Activated CD4-positive, alpha-beta T cell treated with anti-CD3 and anti-CD28 coated beads for 1 hour (primary cell): ENCODE results near the gene LCORL.
"Not testable (repeated sequence)": the region's sequence is repeated elsewhere in the genome, so short reads cannot be mapped to it uniquely, and the experiment has no call there.

ENCODE experiments used
- DNase-seq: peaks from one replicate; pipeline ENCODE4 v3.0.0-alpha.2; 2020

LCORL gene

GRCh38 chr4:18021720-18022571 is at the start of gene LCORL:
TSS of gene LCORL (minus strand) at chr4:18021755. CDS start at chr4:18021751, 4 bp downstream.
- peak; percentile 73 for DNase-seq

GRCh38 chr4:18069810-18070209 is 48.3 kb upstream of the LCORL start:
- no peak for DNase-seq

DNA sequence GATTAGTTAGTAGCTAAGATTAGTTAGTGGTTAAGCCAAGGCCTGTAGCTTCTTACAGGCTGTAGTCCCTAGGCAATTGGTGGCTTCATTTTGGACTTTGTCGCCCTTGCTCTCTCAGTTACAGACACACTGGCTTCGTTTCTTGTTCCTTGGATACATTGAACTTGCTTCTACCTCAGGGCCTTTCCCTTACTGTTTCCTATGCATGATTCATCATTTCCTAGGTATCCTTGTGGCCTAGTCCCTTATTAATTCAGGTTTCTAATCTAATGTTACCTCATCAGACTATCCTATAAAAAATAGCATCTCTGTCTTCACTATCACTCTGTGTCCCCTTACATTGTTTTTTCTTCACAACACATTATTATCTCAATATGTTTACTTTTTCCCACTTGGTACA is 45.5 kb upstream of the LCORL start:
- no peak for DNase-seq

DNA sequence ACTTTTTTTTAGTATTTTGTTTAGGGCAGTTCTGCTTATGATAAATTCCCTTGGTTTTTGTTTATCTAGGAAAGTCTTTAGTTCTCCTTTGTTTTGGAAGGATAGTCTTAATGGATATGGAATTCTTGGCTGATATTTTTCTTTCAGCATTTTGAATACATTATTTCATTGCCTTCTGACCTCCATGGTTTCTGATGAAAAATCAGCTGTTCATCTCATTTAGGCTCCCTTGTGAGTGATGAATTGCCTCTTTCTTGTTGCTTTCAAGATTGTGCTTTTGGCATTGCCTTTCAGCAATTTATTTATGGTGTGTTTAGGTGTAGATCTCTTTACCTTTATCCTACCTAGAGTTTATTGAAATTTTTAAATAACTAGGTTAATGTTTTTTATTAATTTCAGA is 41.5 kb upstream of the LCORL start:
- DNase-seq, result no peak

DNA sequence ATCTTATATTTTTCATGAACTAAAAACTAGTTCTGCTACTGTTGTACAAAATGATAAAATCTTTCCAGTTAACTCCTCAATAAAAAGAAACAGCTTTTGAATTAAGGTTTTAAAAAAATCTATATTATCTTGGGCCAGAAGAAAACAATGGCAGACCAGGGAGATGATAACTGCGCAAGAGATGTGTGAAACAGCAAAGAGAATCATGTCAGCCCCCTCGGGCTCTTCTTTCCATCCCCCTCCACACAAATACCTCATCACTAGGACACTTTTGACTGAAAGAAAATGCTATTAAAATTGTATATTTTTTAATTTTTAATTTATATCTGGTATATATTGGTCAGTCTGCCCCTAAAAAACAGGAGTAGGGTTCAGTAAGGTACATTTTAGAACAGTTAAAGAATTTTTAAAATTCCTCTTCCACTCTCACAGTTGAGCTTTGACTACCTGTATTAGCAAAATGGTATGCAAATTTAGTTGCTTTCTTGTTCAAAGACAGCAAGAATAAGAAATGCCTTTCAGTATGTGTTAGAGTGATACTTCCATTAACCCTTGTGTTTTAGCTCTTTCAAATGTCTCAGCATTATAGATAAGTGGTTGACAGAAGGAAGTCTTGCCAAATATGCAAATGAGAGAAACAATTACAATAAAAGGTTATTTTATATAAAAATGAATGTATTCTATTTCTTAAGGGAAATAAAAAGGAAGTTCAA is 36.4 kb upstream of the LCORL start:
- no peak for DNase-seq

GRCh38 chr4:18056030-18056429 is 34.5 kb upstream of the LCORL start:
- DNase-seq, result no peak

- no peak for DNase-seq
These were observed 30.6 kb upstream of the LCORL start for GRCh38 chr4:18052158-18052557.

GRCh38 chr4:18051281-18051680 is 29.7 kb upstream of the LCORL start:
- DNase-seq, result no peak

- no peak for DNase-seq
These were observed 28.9 kb upstream of the LCORL start for GRCh38 chr4:18050448-18050847.

DNA sequence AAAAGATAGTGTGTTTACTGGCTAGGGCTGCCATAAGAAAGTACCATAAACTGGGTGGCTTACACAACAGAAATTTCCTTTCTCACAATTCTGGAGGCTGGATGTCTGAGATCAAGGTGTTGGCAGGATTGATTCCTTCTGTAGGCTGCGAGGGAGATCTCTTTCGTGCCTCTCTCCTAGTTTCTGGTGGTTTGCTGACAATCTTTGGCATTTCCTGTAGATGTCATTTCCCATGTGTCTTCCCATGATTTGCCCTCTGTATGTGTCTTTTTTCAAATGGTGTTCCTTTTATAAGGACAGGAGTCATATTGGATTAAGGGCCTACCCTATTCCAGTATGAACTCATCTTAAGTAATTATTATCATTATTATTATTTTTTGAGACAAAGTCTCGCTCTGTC is 27.9 kb upstream of the LCORL start:
- no peak for DNase-seq

- no peak for DNase-seq
These were observed 21.2 kb upstream of the LCORL start for GRCh38 chr4:18042754-18043153.

DNA sequence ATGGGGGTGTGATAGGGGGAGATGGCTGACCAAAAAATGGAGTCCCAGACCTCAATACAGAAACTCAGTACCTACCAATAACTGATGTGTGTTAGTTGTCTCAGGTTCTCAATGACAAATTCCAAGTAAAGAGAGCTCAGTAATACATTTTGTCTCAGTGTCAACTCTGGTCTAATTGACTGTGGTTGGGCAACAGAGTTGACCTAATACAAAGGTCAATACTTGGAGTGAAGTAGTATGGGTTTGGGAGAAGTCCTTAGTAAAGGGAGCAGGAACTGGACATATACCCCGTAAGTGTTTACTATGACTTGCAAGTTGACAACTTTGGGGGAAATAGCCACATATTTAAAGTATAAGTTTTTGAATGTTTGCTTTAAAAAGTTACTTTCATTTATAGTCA is 20.5 kb upstream of the LCORL start:
- no peak for DNase-seq

DNA sequence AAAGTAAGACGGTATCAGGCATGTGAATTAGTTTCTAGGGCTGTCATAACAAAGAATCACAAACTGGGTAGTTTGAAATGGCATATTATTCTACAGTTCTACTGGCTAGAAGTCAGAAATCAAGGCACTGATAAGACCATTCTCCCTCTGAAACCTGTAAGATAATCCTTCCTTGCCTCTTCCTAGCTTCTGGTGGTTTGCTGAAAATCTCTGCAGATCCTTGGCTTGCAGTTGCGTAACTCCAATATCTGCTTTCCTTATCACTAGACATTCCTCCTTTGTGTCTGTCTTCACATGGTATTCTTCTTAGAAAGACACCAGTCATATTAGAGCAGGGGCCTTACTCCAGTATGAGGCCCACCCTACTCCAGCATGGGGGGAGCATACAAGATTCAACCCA is 19.6 kb upstream of the LCORL start:
- no peak for DNase-seq

DNA sequence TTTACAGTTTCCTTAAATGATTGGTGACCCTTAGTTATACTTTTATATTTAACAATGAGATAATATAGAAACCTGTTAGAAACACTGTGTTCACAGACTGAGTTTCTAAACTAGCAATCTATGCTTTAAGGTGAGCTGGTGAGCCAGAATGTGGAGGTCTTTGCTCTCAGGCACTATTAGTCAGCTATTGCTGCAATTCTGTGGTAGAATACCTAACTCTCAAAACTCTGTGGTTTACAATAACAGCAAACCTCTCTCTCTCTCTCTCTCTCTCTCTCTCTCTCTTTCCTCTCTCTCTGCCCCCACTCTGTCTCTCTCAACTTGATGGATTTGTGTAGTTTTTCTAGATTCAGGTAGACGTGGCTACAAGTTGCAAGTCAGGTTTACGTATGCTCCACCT is 17.6 kb upstream of the LCORL start:
- no peak for DNase-seq

GRCh38 chr4:18036369-18036768 is 14.8 kb upstream of the LCORL start:
- DNase-seq, result not testable (repeated sequence)

- DNase-seq, result no peak
These were observed 12.5 kb upstream of the LCORL start for GRCh38 chr4:18034099-18034498.

DNA sequence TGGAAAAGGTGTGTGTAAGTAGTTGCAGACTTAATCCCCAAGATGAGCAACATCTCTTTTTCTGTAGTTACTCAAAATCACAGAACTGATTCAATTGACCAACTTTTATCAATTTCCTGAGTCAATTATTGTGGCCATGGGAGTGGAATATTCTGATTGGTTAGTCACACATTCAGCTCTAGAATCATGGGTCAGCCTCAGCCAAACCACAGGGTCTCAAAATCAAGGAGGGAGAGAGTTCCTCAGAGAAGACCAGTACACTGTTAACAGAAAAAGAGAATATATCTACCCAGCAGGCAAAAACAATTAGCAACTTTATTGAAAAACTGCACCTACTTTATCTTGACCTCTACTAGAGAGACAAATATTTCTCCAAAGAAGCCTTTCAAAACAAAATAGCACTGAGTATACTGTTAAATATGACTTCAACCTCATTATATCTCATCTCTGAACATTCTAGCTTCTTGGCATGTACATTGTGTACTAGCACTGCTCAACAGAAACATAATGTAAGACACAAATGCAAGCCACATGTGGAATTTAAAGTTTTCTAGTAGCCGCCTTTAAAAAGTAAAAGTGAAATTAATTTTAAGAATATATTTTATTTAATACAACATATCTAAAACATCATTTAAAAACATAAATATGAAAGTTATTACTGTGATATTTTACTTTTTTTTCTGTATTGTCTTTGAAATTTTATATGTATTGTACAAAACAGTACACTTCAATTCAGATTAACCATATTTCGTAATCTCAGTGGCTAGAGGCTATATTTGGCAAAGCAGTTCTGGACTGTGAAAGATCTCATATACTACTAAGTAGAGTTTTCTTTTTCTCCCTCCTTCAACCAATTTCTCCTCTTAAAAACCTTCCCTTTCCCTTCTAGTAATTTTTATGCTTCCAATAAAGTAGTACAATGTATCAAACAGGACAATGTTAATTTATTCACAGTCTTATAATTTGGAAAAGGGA is 11.8 kb upstream of the LCORL start:
- DNase-seq, result no peak

GRCh38 chr4:18025288-18025687 is 3.7 kb upstream of the LCORL start:
- DNase-seq, result no peak

GRCh38 chr4:18022572-18023050 is 1.1 kb upstream of the LCORL start:
- no peak for DNase-seq

DNA sequence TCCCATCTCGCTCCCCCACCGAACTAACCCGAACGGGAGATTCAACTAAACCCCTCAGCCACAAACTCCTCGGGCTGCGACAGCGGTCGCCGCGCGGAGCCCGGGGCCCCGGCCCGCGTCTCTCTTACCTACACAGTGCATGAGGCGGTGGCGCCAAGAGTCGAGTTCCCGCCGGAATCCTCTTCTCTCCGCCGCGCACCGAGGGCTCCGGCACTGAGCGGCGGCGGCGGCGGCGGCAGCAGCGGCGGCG is 160 bp downstream of the LCORL start:
- DNase-seq, result no peak

DNA sequence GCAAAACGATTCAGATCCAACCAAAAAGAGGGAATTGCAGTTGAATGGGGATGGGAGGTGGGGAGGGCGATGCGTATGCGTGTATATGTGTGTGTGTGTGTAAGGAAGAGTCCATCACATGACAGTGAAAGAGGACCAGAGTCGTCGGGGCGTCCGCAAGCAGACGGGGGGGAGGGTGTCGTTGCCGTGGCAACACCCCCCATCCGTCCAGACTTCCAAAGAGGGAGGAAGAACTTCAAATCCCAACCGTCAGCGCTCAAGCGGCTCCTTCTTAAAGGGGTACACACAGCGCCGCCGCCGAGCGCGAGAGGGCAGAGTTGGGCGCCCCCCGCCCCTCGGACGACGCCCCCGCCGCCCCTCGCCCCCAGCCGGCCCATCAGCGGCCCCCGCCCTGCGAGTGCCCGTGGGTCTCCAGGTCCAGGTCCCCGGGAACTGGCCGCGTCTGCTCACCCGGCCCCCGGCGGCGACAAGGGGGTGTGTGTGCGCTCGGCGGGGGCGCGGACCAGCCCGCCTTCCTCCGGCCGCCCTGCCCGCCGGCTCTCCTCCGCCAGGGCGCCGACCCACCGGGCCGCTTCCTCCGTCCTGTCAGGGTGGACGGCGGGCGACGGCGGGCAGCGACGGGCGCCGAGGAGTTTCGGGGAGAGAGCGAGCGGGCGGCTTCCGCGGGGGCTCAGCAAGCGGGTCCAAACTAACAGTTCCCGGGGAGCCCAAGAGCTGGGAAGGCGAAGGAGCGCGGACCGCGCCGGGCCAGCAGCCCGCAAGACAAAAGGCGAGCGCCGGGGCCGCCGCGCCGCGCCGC is 685 bp downstream of the LCORL start:
- DNase-seq, result peak; percentile 16

DNA sequence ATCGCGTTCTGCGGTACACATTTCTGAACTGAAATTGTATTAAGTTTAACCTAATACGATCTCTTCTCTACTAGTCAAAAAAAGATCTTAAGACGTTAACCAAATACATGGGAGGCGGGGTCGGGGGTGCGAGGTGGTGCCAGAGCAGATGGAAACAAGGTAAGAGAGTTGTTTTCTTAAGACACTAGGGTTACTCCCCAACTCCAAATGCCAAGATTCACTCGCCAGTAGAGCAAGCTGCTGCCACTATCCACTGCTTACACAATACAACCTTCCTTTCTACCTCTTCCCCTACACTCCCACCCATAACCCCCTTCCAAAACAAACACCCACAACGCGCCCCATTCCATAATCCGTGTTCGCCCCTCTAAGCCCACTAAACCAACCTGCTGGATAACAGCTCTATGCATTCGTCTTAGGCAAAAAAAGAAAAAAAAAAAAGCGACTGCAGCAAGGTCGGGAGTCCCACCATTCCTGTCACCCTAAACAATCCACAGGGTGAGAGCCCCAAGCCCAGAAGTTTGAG is 1.3 kb downstream of the LCORL start:
- DNase-seq, result no peak
